HG03521 (cell line): ENCODE results near the gene NAIP.
"Not testable (repeated sequence)": the region's sequence is repeated elsewhere in the genome, so short reads cannot be mapped to it uniquely, and the experiment has no call there.

Experiments used
- ATAC-seq: cut with Tn5 transposase; IDR thresholded peaks from one replicate; pipeline ENCODE4 v1.9.1; 2021; ENCODE audit warnings: mild to moderate bottlenecking, moderate library complexity; ENCODE audit not compliant: unreplicated experiment

Gene NAIP

DNA sequence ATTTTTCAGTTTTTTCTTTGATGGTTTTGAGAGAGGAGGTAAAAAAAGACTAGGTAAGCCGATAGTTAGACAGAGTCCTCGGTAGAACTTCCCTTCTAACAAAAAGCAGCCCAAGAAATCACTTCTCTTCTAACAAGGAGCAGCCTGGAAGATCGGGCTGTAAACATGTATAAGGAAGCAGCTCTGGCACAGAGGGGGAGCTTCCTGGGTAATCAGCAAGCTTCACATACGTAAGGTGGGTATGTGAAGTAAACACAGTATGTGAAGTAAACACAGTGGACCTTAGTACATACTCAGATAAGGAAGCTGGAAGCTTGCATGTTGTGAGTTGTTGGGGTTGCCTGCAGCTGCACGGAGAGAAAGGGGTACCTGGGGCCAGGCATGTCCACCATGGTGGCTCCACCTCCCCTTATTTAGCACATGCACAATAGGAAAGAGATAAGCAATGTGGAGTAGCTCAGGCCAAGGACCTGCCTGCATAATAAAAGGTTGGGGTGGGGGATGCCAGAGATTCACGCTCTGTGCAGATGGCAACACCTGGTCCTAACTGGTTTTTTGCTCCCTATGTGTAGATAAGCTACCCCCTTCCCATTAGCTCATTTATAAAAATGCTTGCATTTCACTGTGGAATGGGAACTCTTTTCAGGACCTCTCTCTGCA lies 93.3 kb downstream of the NAIP start:
- not testable (repeated sequence) for ATAC-seq

DNA sequence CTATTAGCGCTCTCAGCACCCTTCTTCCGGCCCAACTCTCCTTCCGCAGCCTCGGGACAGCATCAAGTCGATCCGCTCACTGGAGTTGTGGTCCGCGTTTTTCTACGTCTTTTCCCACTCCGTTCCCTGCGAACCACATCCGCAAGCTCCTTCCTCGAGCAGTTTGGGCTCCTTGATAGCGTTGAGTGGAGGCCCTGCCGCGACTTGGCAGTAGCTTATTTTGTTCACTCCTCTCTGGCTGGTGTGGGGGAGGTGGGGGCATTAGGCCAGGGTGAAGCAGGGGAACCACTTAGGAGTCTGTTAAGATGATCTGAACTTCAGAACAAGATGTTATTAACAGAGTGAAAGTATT lies 100.0 kb downstream of the NAIP start:
- ATAC-seq: peak; percentile 29
